ENCODE measurements around the gene GOLGB1. TPM values are rescaled to one million over a fixed set of nuclear protein-coding genes. Genes with fewer than 3 reads are reported as not detected.

Gene GOLGB1
- total RNA-seq, 4 donors from 2014 or later = 77.8 to 102 (median 97.3) TPM

GRCh38 chr3:121758727-121759450 is 9.3 kb upstream of the GOLGB1 start:
- no peaks in the 10 kb centered on the region for H3K36me3 ChIP-seq
- intact Hi-C loops (cut with DNase I) = no loop called here
- H3K9me3 ChIP-seq = no peaks in the 10 kb centered on the region
- H3K27ac ChIP-seq = no peak overlapping the region
- no peaks in the 10 kb centered on the region for H3K27me3 ChIP-seq
- TF ChIP-seq POLR2A (IDR thresholded peaks at IDR 0.05) (no peak), CTCF (IDR thresholded peaks at IDR 0.05) (no peak)
- DNase-seq = no peak
- no peak overlapping the region for H3K4me3 ChIP-seq (replicated peaks in 1 of 3)
- H3K4me1 ChIP-seq = no peaks in the 10 kb centered on the region
- WGBS, 2 donors = 40 to 41% methylated on average over 1 of the region's 1 CpG

- TF ChIP-seq CTCF (IDR thresholded peaks at IDR 0.05) = no peak
- no peak for DNase-seq
- Histone ChIP-seq H3K36me3 (no peaks in the 10 kb centered on the region), H3K27me3 (no peaks in the 10 kb centered on the region), H3K4me3 (replicated peaks in 1 of 3) (no peak overlapping the region), H3K9me3 (no peaks in the 10 kb centered on the region), H3K4me1 (no peaks in the 10 kb centered on the region), H3K27ac (no peak overlapping the region)
- WGBS, 2 donors = 84 to 85% methylated on average over 14 to 15 of the region's 15 CpGs
- intact Hi-C loops (cut with DNase I) = no loop called here
Observed at GRCh38 chr3:121757812-121758545, 8.4 kb upstream of the GOLGB1 start.

- H3K9me3 ChIP-seq = no peaks in the 10 kb centered on the region
- TF ChIP-seq CTCF (IDR thresholded peaks at IDR 0.05) (no peak), POLR2A (IDR thresholded peaks at IDR 0.05) (no peak)
- no peaks in the 10 kb centered on the region for H3K36me3 ChIP-seq
- DNase-seq = no peak
- H3K4me3 ChIP-seq (replicated peaks in 1 of 3) = no peak overlapping the region
- H3K4me1 ChIP-seq = no peaks in the 10 kb centered on the region
- intact Hi-C loops (cut with DNase I) = no loop called here
- no peak overlapping the region for H3K27ac ChIP-seq
- WGBS, 2 donors = 75 to 82% methylated on average over 4 of the region's 4 CpGs
- H3K27me3 ChIP-seq = no peaks in the 10 kb centered on the region
Observed at GRCh38 chr3:121757087-121757811, 7.7 kb upstream of the GOLGB1 start.

- no peaks in the 10 kb centered on the region for H3K9me3 ChIP-seq
- no peak overlapping the region for H3K27ac ChIP-seq
- DNase-seq = no peak
- no peak overlapping the region for H3K4me3 ChIP-seq (replicated peaks in 1 of 3)
- 36 to 56% methylated on average over 1 of the region's 1 CpG for WGBS, 2 donors
- TF ChIP-seq CTCF (IDR thresholded peaks at IDR 0.05) (no peak), POLR2A (IDR thresholded peaks at IDR 0.05) (no peak)
- intact Hi-C loops (cut with DNase I) = no loop called here
- no peaks in the 10 kb centered on the region for H3K36me3 ChIP-seq
- H3K27me3 ChIP-seq = no peaks in the 10 kb centered on the region
- peaks cover 12 to 13% of the 10 kb centered on the region in 2 donors for H3K4me1 ChIP-seq
Observed at GRCh38 chr3:121752772-121753171, 3.2 kb upstream of the GOLGB1 start.

Measured in thyroid gland (tissue), 4 donors.